RWPE1 (cell line): ENCODE results near the gene MMRN2.
A peak's percentile ranks its signal among the peaks of the same experiment; 100 is the strongest.

Experiments used
- CTCF ChIA-PET: fragments of 350-600 bp; sonication (Branson Sonifier 250); formaldehyde crosslinking; extraction: SDS; loops from one replicate; lab custom pipeline; 2021; lab: Yijun Ruan, JAX
- POLR2A ChIA-PET: fragments of 400-600 bp; formaldehyde crosslinking; extraction: SDS; loops from one replicate; lab custom pipeline; 2020; ENCODE audit warnings: antibody characterized with exemption; ENCODE audit not compliant: low non-redundant PET; lab: Yijun Ruan, JAX
- DNase-seq: peaks from one replicate; pipeline ENCODE4 v3.0.0; 2012; ENCODE audit warnings: low spot score
- H3K27ac ChIP-seq: fragments of 450-650 bp; 2 replicates; pipeline ENCODE4 v1.5.1; 2017
- TF ChIP-seq, protein P1 (sequence below): fragments of 450-650 bp; conservative IDR thresholded peaks from 2 replicates; pipeline ENCODE4 v1.5.1; 2017; ENCODE audit warnings: low read depth, mild to moderate bottlenecking

The MMRN2 gene

GRCh38 chr10:86969421-86970041 lies 12.1 kb upstream of the MMRN2 start:
- POLR2A ChIA-PET: interaction anchor here (0.5 to 2.6 kb wide), 5 partner anchors 9 to 126 kb away, joined by 3 to 18 read pairs (median 4); partner anchors contain the start of gene SNCG
- DNase-seq: peak; percentile 85
- CTCF ChIA-PET: interaction anchor here (0.5 to 3.2 kb wide), 9 partner anchors 10 to 998 kb away, joined by 3 to 21 read pairs (median 3); no protein-coding TSS in a partner anchor
- TF ChIP-seq, protein P1, sequence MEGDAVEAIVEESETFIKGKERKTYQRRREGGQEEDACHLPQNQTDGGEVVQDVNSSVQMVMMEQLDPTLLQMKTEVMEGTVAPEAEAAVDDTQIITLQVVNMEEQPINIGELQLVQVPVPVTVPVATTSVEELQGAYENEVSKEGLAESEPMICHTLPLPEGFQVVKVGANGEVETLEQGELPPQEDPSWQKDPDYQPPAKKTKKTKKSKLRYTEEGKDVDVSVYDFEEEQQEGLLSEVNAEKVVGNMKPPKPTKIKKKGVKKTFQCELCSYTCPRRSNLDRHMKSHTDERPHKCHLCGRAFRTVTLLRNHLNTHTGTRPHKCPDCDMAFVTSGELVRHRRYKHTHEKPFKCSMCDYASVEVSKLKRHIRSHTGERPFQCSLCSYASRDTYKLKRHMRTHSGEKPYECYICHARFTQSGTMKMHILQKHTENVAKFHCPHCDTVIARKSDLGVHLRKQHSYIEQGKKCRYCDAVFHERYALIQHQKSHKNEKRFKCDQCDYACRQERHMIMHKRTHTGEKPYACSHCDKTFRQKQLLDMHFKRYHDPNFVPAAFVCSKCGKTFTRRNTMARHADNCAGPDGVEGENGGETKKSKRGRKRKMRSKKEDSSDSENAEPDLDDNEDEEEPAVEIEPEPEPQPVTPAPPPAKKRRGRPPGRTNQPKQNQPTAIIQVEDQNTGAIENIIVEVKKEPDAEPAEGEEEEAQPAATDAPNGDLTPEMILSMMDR: no peak
- peak overlapping the region; percentile 100 for H3K27ac ChIP-seq

DNA sequence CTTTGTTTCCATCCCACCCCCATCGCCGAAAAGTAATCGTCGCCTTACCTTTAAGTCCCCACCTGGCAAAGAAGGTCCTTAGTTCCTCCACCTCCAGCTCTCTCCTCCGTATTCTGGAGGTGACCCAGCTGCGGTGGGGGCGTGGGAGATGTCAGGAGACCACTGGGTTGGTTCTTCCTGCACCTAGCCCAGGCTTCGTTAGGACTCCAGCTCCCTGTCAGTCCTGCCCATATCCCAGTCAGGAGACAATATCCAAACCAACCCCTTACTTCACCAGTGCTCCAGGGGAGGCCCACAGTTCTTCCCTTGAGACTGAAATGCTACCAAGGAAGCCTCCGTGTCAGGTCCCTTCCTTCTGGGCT lies 11.6 kb upstream of the MMRN2 start:
- POLR2A ChIA-PET: interaction anchor here (2.1 to 2.6 kb wide), 2 partner anchors 10 to 23 kb away, joined by 4 to 18 read pairs; partner anchors contain the start of gene SNCG
- CTCF ChIA-PET: interaction anchor here (0.6 to 3.2 kb wide), 9 partner anchors 9 to 999 kb away, joined by 3 to 21 read pairs (median 4); no protein-coding TSS in a partner anchor
- peak overlapping the region; percentile 100 for H3K27ac ChIP-seq
- peak; percentile 35 for DNase-seq
- TF ChIP-seq, protein P1: no peak

DNA sequence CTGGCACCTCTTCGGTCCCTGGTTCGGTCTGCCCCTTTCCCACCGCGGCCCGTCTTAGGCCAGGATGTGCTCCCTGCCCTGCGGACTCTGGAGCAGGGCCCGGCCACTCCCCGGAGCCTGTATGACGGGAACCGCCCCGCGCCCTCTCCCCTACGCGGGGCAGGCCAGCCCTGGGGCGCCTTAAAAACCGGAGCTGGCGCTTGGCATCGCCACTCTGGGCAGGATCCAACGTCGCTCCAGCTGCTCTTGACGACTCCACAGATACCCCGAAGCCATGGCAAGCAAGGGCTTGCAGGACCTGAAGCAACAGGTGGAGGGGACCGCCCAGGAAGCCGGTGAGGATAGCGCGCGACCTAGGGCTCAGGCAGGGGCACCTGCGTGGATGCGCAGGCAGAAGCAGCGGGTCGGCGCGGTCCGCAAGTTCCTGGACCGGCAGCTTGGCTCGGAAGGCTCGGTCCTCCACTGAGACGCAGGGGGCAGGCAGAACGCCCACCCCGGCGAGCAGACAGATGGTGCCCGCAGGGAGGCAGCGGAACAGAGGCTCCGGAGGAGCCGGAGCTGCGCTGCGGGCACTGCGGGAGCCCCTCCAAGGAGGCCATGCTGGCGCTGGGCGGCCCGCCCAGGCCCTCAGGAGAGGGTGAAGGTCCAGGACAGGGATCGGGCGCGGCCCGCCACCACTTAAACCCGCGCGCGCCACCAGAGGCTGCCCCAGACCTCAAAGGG lies 11.0 kb upstream of the MMRN2 start, which contains the start of gene ADIRF:
TSS of gene ADIRF (plus strand) at position 212 of the 723 bp plus-strand sequence. CDS start at position 275, 63 bp downstream.
- ChIA-PET POLR2A (interaction anchor here (0.7 to 2.6 kb wide), 4 partner anchors 10 to 210 kb away, joined by 4 to 18 read pairs (median 4); partner anchors contain the start of genes SHLD2 and SNCG), CTCF (interaction anchor here (0.5 to 3.2 kb wide), 10 partner anchors 8 to 999 kb away, joined by 3 to 21 read pairs (median 4); no protein-coding TSS in a partner anchor)
- TF ChIP-seq, protein P1: no peak
- DNase-seq: peak; percentile 56
- H3K27ac ChIP-seq: peak within 1 kb of the TSS; percentile 100

GRCh38 chr10:86967481-86967941 lies 10.1 kb upstream of the MMRN2 start:
- ChIA-PET CTCF (interaction anchor here (0.6 to 2.6 kb wide), 7 partner anchors 9 to 279 kb away, joined by 3 to 17 read pairs (median 3); partner anchors contain the start of gene SNCG), POLR2A (interaction anchor here (0.5 to 2.6 kb wide), 3 partner anchors 9 to 128 kb away, joined by 5 to 18 read pairs (median 8); partner anchors contain the start of genes SHLD2 and SNCG)
- TF ChIP-seq, protein P1: no peak
- H3K27ac ChIP-seq: peak overlapping the region; percentile 100
- DNase-seq: no peak

DNA sequence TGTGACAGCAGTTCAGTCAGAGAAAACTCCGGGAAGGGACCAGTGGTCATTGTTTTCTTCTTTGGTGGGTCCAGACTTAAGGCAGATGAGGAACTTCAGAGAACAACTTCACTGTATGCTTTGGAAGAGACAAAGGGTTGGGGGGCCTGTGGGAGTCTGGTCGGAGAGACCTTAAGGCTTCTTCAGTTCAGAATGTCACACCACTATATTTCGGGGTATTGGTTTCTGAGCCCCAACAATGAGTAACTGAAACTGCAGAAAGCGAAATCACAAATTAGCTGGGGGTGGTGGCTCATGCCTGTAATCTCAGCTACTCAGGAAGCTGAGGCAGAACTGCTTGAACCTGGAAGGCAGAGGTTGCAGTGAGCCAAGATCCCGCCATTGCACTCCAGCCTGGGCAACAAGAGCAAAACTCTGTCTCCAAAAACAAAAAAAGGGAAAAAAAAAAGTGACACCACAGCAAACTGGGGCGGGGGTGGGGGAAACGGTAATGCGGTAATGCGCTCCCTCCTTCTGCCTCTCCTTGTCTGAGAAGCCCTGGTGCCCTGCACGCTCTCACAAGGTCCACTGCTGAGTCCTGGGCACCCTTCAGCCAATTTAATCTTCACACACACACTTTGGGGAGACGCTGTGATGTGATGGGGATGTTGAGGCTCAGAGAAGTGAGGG lies 8.7 kb upstream of the MMRN2 start:
- ChIA-PET CTCF (interaction anchor here (0.6 to 1.7 kb wide), 10 partner anchors 7 to 195 kb away, joined by 3 to 7 read pairs (median 4); partner anchors contain the start of gene SNCG), POLR2A (interaction anchor here (0.8 kb wide), 1 partner anchor 23 kb away, joined by 3 read pairs; no protein-coding TSS in a partner anchor)
- TF ChIP-seq, protein P1: no peak
- DNase-seq: no peak
- H3K27ac ChIP-seq: peak overlapping the region; percentile 100
